ENCODE data around the gene LUC7L3.

LUC7L3 gene

DNA sequence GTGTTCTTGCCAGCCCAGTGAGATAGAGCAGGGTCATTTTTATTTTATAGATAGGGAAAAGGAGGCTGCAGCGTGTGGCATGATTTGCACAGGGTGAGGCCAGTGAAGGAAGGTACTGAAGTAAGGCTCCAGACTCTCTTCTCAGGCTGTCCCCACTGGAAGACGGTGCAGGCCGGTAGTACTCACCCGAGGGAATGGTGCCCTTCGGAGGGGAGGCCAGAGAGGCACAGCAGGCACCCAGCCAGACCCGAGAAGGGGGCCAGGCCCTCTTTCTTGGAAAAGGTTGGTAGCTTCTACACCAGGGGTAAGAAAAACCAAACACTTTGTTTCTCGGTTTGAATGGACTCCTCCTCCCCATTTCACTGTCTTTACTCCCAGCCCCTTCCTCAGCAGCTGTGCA, 47.6 kb downstream of the LUC7L3 start:
- H3K27me3 ChIP-seq (ENCODE audit: control insufficient read depth in 1 of 2, insufficient read depth in 1 of 2, low read length in 2 of 2): peaks cover 0 to 3% of the 10 kb centered on the region in 2 experiments
- H3K4me3 ChIP-seq (ENCODE audit: insufficient read depth in 1 of 2, low read depth in 1 of 2, low read length in 2 of 2): no peak overlapping the region
- no peak for DNase-seq
- H2BK120ac ChIP-seq (ENCODE audit: low read depth, low read length): no peak overlapping the region
- H3K4me2 ChIP-seq (ENCODE audit: low read length, poor library complexity, severe bottlenecking): no peak overlapping the region
- H3K9me3 ChIP-seq (ENCODE audit: control insufficient read depth, low read length): no peaks in the 10 kb centered on the region
- H2BK12ac ChIP-seq (ENCODE audit: low read length in 2 of 2): no peak overlapping the region
- no peak overlapping the region for H4K8ac ChIP-seq (ENCODE audit: low read length)
- no peaks in the 10 kb centered on the region for H3K36me3 ChIP-seq (ENCODE audit: control insufficient read depth in 1 of 2, insufficient read depth in 2 of 2, low read depth in 1 of 2, low read length in 2 of 2)
- 89% methylated on average over 7 of the region's 7 CpGs for WGBS
- H2BK15ac ChIP-seq (ENCODE audit: low read depth, poor library complexity, severe bottlenecking): no peak overlapping the region
- H3K27ac ChIP-seq (ENCODE audit: low read length, poor library complexity, severe bottlenecking): no peak overlapping the region
- H2AFZ ChIP-seq (ENCODE audit: low read depth, low read length): no peak overlapping the region
- no peak overlapping the region for H3K4ac ChIP-seq (ENCODE audit: low read depth in 1 of 2, low read length in 2 of 2)
- no peaks in the 10 kb centered on the region for H3K4me1 ChIP-seq (ENCODE audit: control insufficient read depth, insufficient read depth, low read depth, low read length)
- H3K9ac ChIP-seq (ENCODE audit: low read length): no peak overlapping the region
- no peak overlapping the region for H4K91ac ChIP-seq (ENCODE audit: low read length)
- H3K79me1 ChIP-seq (replicated peaks; ENCODE audit: low read length, poor library complexity, severe bottlenecking): no peaks in the 10 kb centered on the region
- no peak overlapping the region for H3K23ac ChIP-seq (ENCODE audit: low read length in 2 of 2)
- no peak overlapping the region for H2AK5ac ChIP-seq (ENCODE audit: low read length, severe bottlenecking)
- no peak overlapping the region for H2BK5ac ChIP-seq (ENCODE audit: low read depth, low read length, poor library complexity, severe bottlenecking)
- no peak overlapping the region for H3K18ac ChIP-seq (ENCODE audit: low read depth in 1 of 2, low read length in 2 of 2)
- H3K14ac ChIP-seq (ENCODE audit: low read length in 2 of 2): no peak overlapping the region

DNA sequence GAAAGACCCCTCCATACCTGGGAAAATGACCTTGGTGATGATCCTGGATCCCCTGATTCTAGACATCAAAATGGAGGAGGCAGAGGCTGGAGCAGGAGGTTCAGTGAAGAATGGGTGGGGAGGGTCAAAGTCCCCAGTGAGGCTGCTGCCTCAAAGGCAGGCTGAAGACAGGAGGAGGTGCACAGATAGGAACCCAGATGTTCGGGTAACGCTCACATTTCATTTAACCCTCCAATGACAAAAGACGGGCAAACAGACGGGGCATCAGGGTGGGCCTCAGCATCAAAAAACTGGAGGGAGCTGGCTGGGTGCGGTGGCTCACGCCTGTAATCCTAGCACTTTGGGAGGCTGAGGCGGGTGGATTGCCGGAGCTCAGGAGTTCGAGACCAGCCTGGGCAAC, 48.0 kb downstream of the LUC7L3 start, which contains the start of gene ANKRD40CL:
TSS of gene ANKRD40CL (minus strand) at position 73 of the 400 bp plus-strand sequence. CDS start 605 bp downstream, outside the sequence.
- Histone ChIP-seq H3K4ac (ENCODE audit: low read depth in 1 of 2, low read length in 2 of 2) (no peak within 1 kb of the TSS), H3K23ac (ENCODE audit: low read length in 2 of 2) (no peak within 1 kb of the TSS), H3K9ac (ENCODE audit: low read length) (no peak within 1 kb of the TSS), H3K36me3 (ENCODE audit: control insufficient read depth in 1 of 2, insufficient read depth in 2 of 2, low read depth in 1 of 2, low read length in 2 of 2) (no peaks in the 10 kb centered on the region), H2AFZ (ENCODE audit: low read depth, low read length) (no peak within 1 kb of the TSS), H3K27ac (ENCODE audit: low read length, poor library complexity, severe bottlenecking) (no peak within 1 kb of the TSS), H2BK15ac (ENCODE audit: low read depth, poor library complexity, severe bottlenecking) (no peak within 1 kb of the TSS), H2AK5ac (ENCODE audit: low read length, severe bottlenecking) (no peak within 1 kb of the TSS), H4K91ac (ENCODE audit: low read length) (no peak within 1 kb of the TSS), H3K14ac (ENCODE audit: low read length in 2 of 2) (no peak within 1 kb of the TSS), H4K8ac (ENCODE audit: low read length) (no peak within 1 kb of the TSS), H3K4me1 (ENCODE audit: control insufficient read depth, insufficient read depth, low read depth, low read length) (no peaks in the 10 kb centered on the region), H2BK12ac (ENCODE audit: low read length in 2 of 2) (no peak within 1 kb of the TSS), H3K27me3 (ENCODE audit: control insufficient read depth in 1 of 2, insufficient read depth in 1 of 2, low read length in 2 of 2) (peaks cover 0 to 3% of the 10 kb centered on the region in 2 experiments), H3K79me1 (replicated peaks; ENCODE audit: low read length, poor library complexity, severe bottlenecking) (no peaks in the 10 kb centered on the region), H2BK120ac (ENCODE audit: low read depth, low read length) (no peak within 1 kb of the TSS), H2BK5ac (ENCODE audit: low read depth, low read length, poor library complexity, severe bottlenecking) (no peak within 1 kb of the TSS), H3K4me2 (ENCODE audit: low read length, poor library complexity, severe bottlenecking) (no peak within 1 kb of the TSS), H3K9me3 (ENCODE audit: control insufficient read depth, low read length) (no peaks in the 10 kb centered on the region), H3K18ac (ENCODE audit: low read depth in 1 of 2, low read length in 2 of 2) (no peak within 1 kb of the TSS), H3K4me3 (ENCODE audit: insufficient read depth in 1 of 2, low read depth in 1 of 2, low read length in 2 of 2) (no peak within 1 kb of the TSS)
- no peak for DNase-seq
- WGBS: 89% methylated on average over 8 of the region's 9 CpGs

DNA sequence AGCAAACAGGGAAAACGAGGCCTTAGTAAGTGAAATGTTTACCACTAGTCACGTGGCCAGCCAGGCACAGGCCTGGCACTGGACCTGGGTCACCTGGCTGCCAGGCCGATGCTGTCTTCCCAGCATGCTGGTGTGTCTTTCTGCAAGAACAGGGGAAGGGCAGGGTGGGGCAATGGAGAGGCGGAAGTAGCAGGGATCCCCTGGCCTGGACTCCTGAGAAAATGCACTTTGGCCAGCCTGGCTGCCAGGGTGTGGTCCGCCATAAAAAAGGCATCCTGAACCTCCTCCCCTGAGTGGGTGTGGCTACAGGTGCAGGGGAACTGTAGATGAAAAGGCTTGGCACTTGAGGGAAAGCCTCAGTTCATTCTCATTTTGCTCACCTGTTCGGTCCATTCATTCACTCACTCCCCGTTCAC, 49.0 kb downstream of the LUC7L3 start:
- H4K91ac ChIP-seq (ENCODE audit: low read length): no peak overlapping the region
- no peak overlapping the region for H3K23ac ChIP-seq (ENCODE audit: low read length in 2 of 2)
- DNase-seq: no peak
- no peak overlapping the region for H2BK5ac ChIP-seq (ENCODE audit: low read depth, low read length, poor library complexity, severe bottlenecking)
- no peak overlapping the region for H2AFZ ChIP-seq (ENCODE audit: low read depth, low read length)
- H3K18ac ChIP-seq (ENCODE audit: low read depth in 1 of 2, low read length in 2 of 2): no peak overlapping the region
- no peak overlapping the region for H3K9ac ChIP-seq (ENCODE audit: low read length)
- H4K8ac ChIP-seq (ENCODE audit: low read length): no peak overlapping the region
- no peaks in the 10 kb centered on the region for H3K9me3 ChIP-seq (ENCODE audit: control insufficient read depth, low read length)
- H3K4me1 ChIP-seq (ENCODE audit: control insufficient read depth, insufficient read depth, low read depth, low read length): no peaks in the 10 kb centered on the region
- no peak overlapping the region for H2BK120ac ChIP-seq (ENCODE audit: low read depth, low read length)
- H2BK15ac ChIP-seq (ENCODE audit: low read depth, poor library complexity, severe bottlenecking): no peak overlapping the region
- H2AK5ac ChIP-seq (ENCODE audit: low read length, severe bottlenecking): no peak overlapping the region
- H3K27ac ChIP-seq (ENCODE audit: low read length, poor library complexity, severe bottlenecking): no peak overlapping the region
- no peak overlapping the region for H3K14ac ChIP-seq (ENCODE audit: low read length in 2 of 2)
- WGBS: 78% methylated on average over 7 of the region's 7 CpGs
- no peak overlapping the region for H3K4me3 ChIP-seq (ENCODE audit: insufficient read depth in 1 of 2, low read depth in 1 of 2, low read length in 2 of 2)
- no peaks in the 10 kb centered on the region for H3K79me1 ChIP-seq (replicated peaks; ENCODE audit: low read length, poor library complexity, severe bottlenecking)
- peaks cover 0 to 3% of the 10 kb centered on the region in 2 experiments for H3K27me3 ChIP-seq (ENCODE audit: control insufficient read depth in 1 of 2, insufficient read depth in 1 of 2, low read length in 2 of 2)
- no peak overlapping the region for H3K4ac ChIP-seq (ENCODE audit: low read depth in 1 of 2, low read length in 2 of 2)
- no peak overlapping the region for H3K4me2 ChIP-seq (ENCODE audit: low read length, poor library complexity, severe bottlenecking)
- no peaks in the 10 kb centered on the region for H3K36me3 ChIP-seq (ENCODE audit: control insufficient read depth in 1 of 2, insufficient read depth in 2 of 2, low read depth in 1 of 2, low read length in 2 of 2)
- no peak overlapping the region for H2BK12ac ChIP-seq (ENCODE audit: low read length in 2 of 2)

- no peak overlapping the region for H3K9ac ChIP-seq (ENCODE audit: low read length)
- no peak overlapping the region for H2BK12ac ChIP-seq (ENCODE audit: low read length in 2 of 2)
- no peak overlapping the region for H2BK120ac ChIP-seq (ENCODE audit: low read depth, low read length)
- H4K8ac ChIP-seq (ENCODE audit: low read length): no peak overlapping the region
- DNase-seq: no peak
- no peak overlapping the region for H3K4ac ChIP-seq (ENCODE audit: low read depth in 1 of 2, low read length in 2 of 2)
- 93% methylated on average over 6 of the region's 8 CpGs for WGBS
- H3K27ac ChIP-seq (ENCODE audit: low read length, poor library complexity, severe bottlenecking): no peak overlapping the region
- no peak overlapping the region for H4K91ac ChIP-seq (ENCODE audit: low read length)
- no peaks in the 10 kb centered on the region for H3K9me3 ChIP-seq (ENCODE audit: control insufficient read depth, low read length)
- no peak overlapping the region for H2BK15ac ChIP-seq (ENCODE audit: low read depth, poor library complexity, severe bottlenecking)
- no peak overlapping the region for H3K23ac ChIP-seq (ENCODE audit: low read length in 2 of 2)
- H3K14ac ChIP-seq (ENCODE audit: low read length in 2 of 2): no peak overlapping the region
- no peaks in the 10 kb centered on the region for H3K79me1 ChIP-seq (replicated peaks; ENCODE audit: low read length, poor library complexity, severe bottlenecking)
- no peak overlapping the region for H3K4me3 ChIP-seq (ENCODE audit: insufficient read depth in 1 of 2, low read depth in 1 of 2, low read length in 2 of 2)
- H3K4me1 ChIP-seq (ENCODE audit: control insufficient read depth, insufficient read depth, low read depth, low read length): no peaks in the 10 kb centered on the region
- H2AFZ ChIP-seq (ENCODE audit: low read depth, low read length): no peak overlapping the region
- no peak overlapping the region for H3K4me2 ChIP-seq (ENCODE audit: low read length, poor library complexity, severe bottlenecking)
- no peak overlapping the region for H2AK5ac ChIP-seq (ENCODE audit: low read length, severe bottlenecking)
- H3K27me3 ChIP-seq (ENCODE audit: control insufficient read depth in 1 of 2, insufficient read depth in 1 of 2, low read length in 2 of 2): peaks cover 0 to 3% of the 10 kb centered on the region in 2 experiments
- no peak overlapping the region for H3K18ac ChIP-seq (ENCODE audit: low read depth in 1 of 2, low read length in 2 of 2)
- H3K36me3 ChIP-seq (ENCODE audit: control insufficient read depth in 1 of 2, insufficient read depth in 2 of 2, low read depth in 1 of 2, low read length in 2 of 2): no peaks in the 10 kb centered on the region
- H2BK5ac ChIP-seq (ENCODE audit: low read depth, low read length, poor library complexity, severe bottlenecking): no peak overlapping the region
Observed at GRCh38 chr17:50769884-50770283, 50.5 kb downstream of the LUC7L3 start.
